22Rv1 (cell line): ENCODE data around the gene MSANTD1.

Experiments
- H3K27ac ChIP-seq: fragments of 450-650 bp; 2 replicates; pipeline ENCODE4 v1.5.1; 2017
- CTCF ChIP-seq: fragments of 450-650 bp; IDR thresholded peaks from 2 replicates; pipeline ENCODE4 v1.5.1; 2017; ENCODE audit warnings: mild to moderate bottlenecking
- ZFX ChIP-seq: fragments of 450-650 bp; IDR thresholded peaks from 2 replicates; pipeline ENCODE4 v1.6.1; 2017; ENCODE audit warnings: antibody characterized with exemption, borderline replicate concordance

Gene MSANTD1

GRCh38 chr4:3227878-3228675 is 20.9 kb upstream of the MSANTD1 start:
- TF ChIP-seq CTCF (no peak), ZFX (no peak)

GRCh38 chr4:3228881-3229280 is 20.1 kb upstream of the MSANTD1 start:
- no peak for TF ChIP-seq CTCF
- TF ChIP-seq ZFX: no peak
- H3K27ac ChIP-seq: no peak overlapping the region

More at GRCh38 chr4:3227878-3228675, 20.9 kb upstream of the MSANTD1 start:
- H3K27ac ChIP-seq: no peak overlapping the region

- H3K27ac ChIP-seq: no peak overlapping the region
- no peak for TF ChIP-seq ZFX
- TF ChIP-seq CTCF: no peak
Observed at GRCh38 chr4:3229328-3229727, 19.6 kb upstream of the MSANTD1 start.

- TF ChIP-seq ZFX (no peak), CTCF (no peak)
- no peak overlapping the region for H3K27ac ChIP-seq
Observed at GRCh38 chr4:3229964-3230363, 19.0 kb upstream of the MSANTD1 start.

DNA sequence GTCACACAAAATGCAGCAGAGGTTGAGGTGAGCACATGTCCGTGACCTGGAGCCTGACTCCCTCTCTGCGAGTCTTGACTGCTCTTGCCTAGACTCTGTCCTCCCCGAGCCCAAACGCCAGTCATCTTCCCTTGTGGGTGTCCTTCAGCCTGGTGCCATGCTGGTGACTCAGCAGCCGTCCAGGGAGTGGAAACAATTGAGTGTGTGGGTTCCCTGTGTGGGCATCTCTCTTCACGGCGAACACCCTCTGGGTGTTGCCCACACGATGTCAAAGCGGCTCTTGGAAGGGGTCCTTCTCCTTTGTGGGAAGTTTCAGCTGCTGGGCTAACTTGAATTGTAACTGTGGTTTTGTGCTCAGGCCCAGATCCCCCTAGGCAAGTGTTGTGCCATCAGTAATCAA is 17.5 kb upstream of the MSANTD1 start:
- no peak overlapping the region for H3K27ac ChIP-seq
- no peak for TF ChIP-seq ZFX
- TF ChIP-seq CTCF: no peak

GRCh38 chr4:3232001-3232400 is 17.0 kb upstream of the MSANTD1 start:
- no peak for TF ChIP-seq ZFX
- no peak for TF ChIP-seq CTCF
- H3K27ac ChIP-seq: no peak overlapping the region

DNA sequence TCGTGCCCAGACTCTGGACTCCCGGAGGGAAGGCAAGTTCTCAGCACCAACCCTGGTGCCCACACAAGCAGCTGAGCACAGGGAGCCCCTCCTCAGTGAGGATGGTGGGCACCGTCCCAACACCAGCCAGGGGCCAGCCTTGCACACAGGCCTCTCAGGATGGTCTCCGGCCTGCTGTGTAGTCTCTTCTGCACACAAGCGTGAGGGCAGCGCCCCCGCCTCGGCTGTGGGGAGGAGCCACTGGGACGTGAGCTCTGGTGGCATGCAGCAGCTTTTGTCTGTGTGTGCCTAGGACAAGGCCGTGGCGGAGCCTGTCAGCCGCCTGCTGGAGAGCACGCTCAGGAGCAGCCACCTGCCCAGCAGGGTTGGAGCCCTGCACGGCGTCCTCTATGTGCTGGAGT is 16.1 kb upstream of the MSANTD1 start:
- no peak overlapping the region for H3K27ac ChIP-seq
- TF ChIP-seq ZFX (no peak), CTCF (no peak)
